K562 (cell line): ENCODE results near the gene SFT2D2. TPM values are rescaled to one million over a fixed set of nuclear protein-coding genes. Genes with fewer than 3 reads are reported as not detected.

Experiments
- CCNT2 ChIP-seq: IDR thresholded peaks from 2 replicates; pipeline ENCODE4 v1.6.1; 2011; ENCODE audit warnings: borderline replicate concordance, low read depth, mild to moderate bottlenecking, moderate library complexity, mixed read lengths, low read length; ENCODE audit not compliant: insufficient read length; ENCODE audit errors: extremely low read depth
- CREBBP ChIP-seq: IDR thresholded peaks from one replicate; pipeline ENCODE4 v1.6.1; 2012; ENCODE audit warnings: low read depth, mild to moderate bottlenecking, control low read depth, inconsistent platforms, low read length
- DDX20 ChIP-seq: fragments of 450-650 bp; IDR thresholded peaks from 2 replicates; pipeline ENCODE4 v1.6.1; 2016; ENCODE audit warnings: missing genetic modification characterization, low read depth, mild to moderate bottlenecking, missing compliant biosample characterization, moderate library complexity
- DMBX1 ChIP-seq: fragments of 250-450 bp; sonication (Bioruptor Pico); IDR thresholded peaks from 2 replicates; pipeline ENCODE4 v1.8.0; 2022; ENCODE audit warnings: inconsistent platforms, mild to moderate bottlenecking, moderate library complexity, borderline replicate concordance
- ELF1 ChIP-seq: fragments of 200-800 bp; sonication (Bioruptor generic); IDR thresholded peaks from 2 replicates; pipeline ENCODE4 v1.6.1; 2016; ENCODE audit warnings: missing genetic modification characterization, missing compliant biosample characterization
- ETS2 ChIP-seq: IDR thresholded peaks from 2 replicates; pipeline ENCODE4 v1.6.1; 2016; ENCODE audit warnings: borderline replicate concordance, missing genetic modification characterization, mild to moderate bottlenecking, moderate library complexity, missing compliant biosample characterization; ENCODE audit not compliant: poor library complexity, severe bottlenecking
- EZH2 ChIP-seq: IDR thresholded peaks from 2 replicates; pipeline ENCODE4 v1.6.1; 2012; ENCODE audit warnings: low read depth, mild to moderate bottlenecking, inconsistent platforms, low read length, borderline replicate concordance
- FOXA1 ChIP-seq: fragments of 450-650 bp; IDR thresholded peaks from 2 replicates; pipeline ENCODE4 v1.6.1; 2016; ENCODE audit warnings: mild to moderate bottlenecking, borderline replicate concordance
- HNRNPH1 ChIP-seq: fragments of 200-400 bp; formaldehyde crosslinking; optimal IDR thresholded peaks from 2 replicates; pipeline ENCODE3; 2017; ENCODE audit warnings: low read depth, mild to moderate bottlenecking, low read length, moderate library complexity
- HOXB6 ChIP-seq: fragments of 250-450 bp; sonication (Bioruptor Pico); IDR thresholded peaks from 2 replicates; pipeline ENCODE4 v1.5.1; 2022; ENCODE audit warnings: mild to moderate bottlenecking, borderline replicate concordance
- KHSRP ChIP-seq: fragments of 450-650 bp; IDR thresholded peaks from 2 replicates; pipeline ENCODE4 v1.6.1; 2017
- NBN ChIP-seq: fragments of 450-650 bp; IDR thresholded peaks from 2 replicates; pipeline ENCODE4 v1.6.1; 2016; ENCODE audit warnings: low read depth, mild to moderate bottlenecking
- NFATC3 ChIP-seq: fragments of 450-650 bp; IDR thresholded peaks from 2 replicates; pipeline ENCODE4 v1.6.1; 2017; ENCODE audit warnings: mild to moderate bottlenecking
- PHTF2 ChIP-seq: fragments of 250-450 bp; sonication (Bioruptor Pico); IDR thresholded peaks from 2 replicates; pipeline ENCODE4 v1.5.0; 2021; ENCODE audit warnings: mild to moderate bottlenecking
- RNF2 ChIP-seq: sonication (generic); IDR thresholded peaks from 2 replicates; pipeline ENCODE4 v1.6.1; 2016
- SNRNP70 ChIP-seq: fragments of 200-400 bp; formaldehyde crosslinking; optimal IDR thresholded peaks from 2 replicates; pipeline ENCODE3; 2017; ENCODE audit warnings: low read depth, low read length
- SRF ChIP-seq, 2 experiments: fragments of 250-450, 450-650 bp in 1 of 2; sonication (Bioruptor Pico) in 1 of 2; sonication (generic) in 1 of 2; formaldehyde crosslinking; IDR thresholded peaks; 2 replicates each; pipeline versions ENCODE4 v1.5.0 to v1.5.1; 2020 to 2022; ENCODE audit warnings: mild to moderate bottlenecking in 1 of 2, missing genetic modification reagents in 1 of 2
- TAF1 ChIP-seq: IDR thresholded peaks from 2 replicates; pipeline ENCODE4 v1.6.1; 2011; ENCODE audit warnings: mild to moderate bottlenecking, low read length, moderate library complexity; ENCODE audit not compliant: insufficient read depth, control insufficient read depth, severe bottlenecking; ENCODE audit errors: extremely low read depth
- TAF7 ChIP-seq: fragments of 450-650 bp; IDR thresholded peaks from 2 replicates; pipeline ENCODE4 v1.6.1; 2016; ENCODE audit warnings: missing genetic modification characterization, missing compliant biosample characterization
- ZBTB33 ChIP-seq: sonication (generic); formaldehyde crosslinking; IDR thresholded peaks from 2 replicates; pipeline ENCODE4 v1.8.1; 2023; ENCODE audit warnings: mild to moderate bottlenecking, missing genetic modification reagents
- ZNF146 ChIP-seq: IDR thresholded peaks from one replicate; pipeline ENCODE4 v1.6.1; 2018; ENCODE audit warnings: missing compliant biosample characterization; ENCODE audit not compliant: unreplicated experiment
- ZNF232 ChIP-seq: sonication (generic); formaldehyde crosslinking; IDR thresholded peaks from 2 replicates; pipeline ENCODE4 v1.8.0; 2022; ENCODE audit warnings: mild to moderate bottlenecking, missing genetic modification reagents
- polyA plus RNA-seq, 8 experiments: library from polyadenylated mRNA; depleted of rRNA in 4 of 8; stranded (reverse) in 5 of 8; unstranded in 3 of 8; fragments of >200 nt; fragmentation: Nextera tagmentation in 2 of 8; fragmentation: Illumina TruSeq in 1 of 8; extraction: Ambion mirVana in 2 of 8; extraction: Trizol in 1 of 8; gene quantifications; 2 replicates each; pipeline versions ENCODE4 v1.2.1 to v1.2.3, GENCODE V29; 2011 to 2014; ENCODE audit warnings: inconsistent platforms in 1 of 8, missing spikeins in 1 of 8
- total RNA-seq, 7 experiments: library from RNA; depleted of rRNA in 6 of 7; stranded (reverse); fragments of >200 nt in 6 of 7; fragmentation: Illumina TruSeq in 2 of 7; extraction: Trizol in 2 of 7; gene quantifications; 2 replicates each; pipeline versions ENCODE4 v1.2.1 to v1.2.3, GENCODE V29; 2011 to 2021; ENCODE audit warnings: low replicate concordance in 1 of 7
- TF ChIP-seq, protein P1 (sequence below): fragments of 250-450 bp; sonication (Bioruptor Pico); IDR thresholded peaks from 2 replicates; pipeline ENCODE4 v1.8.0; 2021; ENCODE audit warnings: borderline replicate concordance, mild to moderate bottlenecking, moderate library complexity; ENCODE audit not compliant: poor library complexity, severe bottlenecking
- TF ChIP-seq, protein P2 (sequence below): fragments of 200-800 bp; sonication (Bioruptor generic); IDR thresholded peaks from 2 replicates; pipeline ENCODE4 v1.6.1; 2017; ENCODE audit warnings: missing genetic modification characterization, missing compliant biosample characterization
- TF ChIP-seq, protein P3 (sequence below): IDR thresholded peaks from 2 replicates; pipeline ENCODE4 v1.6.1; 2014; ENCODE audit warnings: antibody characterized with exemption

SFT2D2 gene
- total and polyA plus RNA-seq, 9 of the 15 experiments (the other 6 are each of a cell fraction or from before 2014, with no cell fraction given): 3.4 to 50.1 (median 21.6) TPM

DNA sequence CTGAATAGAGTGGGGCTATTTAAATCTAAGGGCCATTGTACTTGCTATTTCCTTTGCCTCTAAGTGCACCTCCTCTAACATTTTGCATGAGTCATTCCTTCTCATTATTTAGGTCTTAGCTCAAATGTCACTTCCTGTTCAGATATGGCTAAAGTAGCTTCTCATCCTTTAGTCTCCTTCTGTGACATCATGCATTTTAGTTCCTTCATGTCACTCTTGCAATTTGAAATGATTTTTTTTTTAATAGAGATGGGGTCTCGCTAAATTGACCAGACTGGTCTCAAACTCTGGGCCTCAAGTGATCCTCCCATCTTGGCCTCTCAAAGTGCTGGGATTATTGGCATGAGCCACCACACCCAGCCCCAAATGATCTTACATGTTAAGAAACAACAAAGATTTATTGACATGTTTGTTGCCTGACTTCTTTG is 61.4 kb downstream of the SFT2D2 start (continued):
- TF ChIP-seq, protein P1, sequence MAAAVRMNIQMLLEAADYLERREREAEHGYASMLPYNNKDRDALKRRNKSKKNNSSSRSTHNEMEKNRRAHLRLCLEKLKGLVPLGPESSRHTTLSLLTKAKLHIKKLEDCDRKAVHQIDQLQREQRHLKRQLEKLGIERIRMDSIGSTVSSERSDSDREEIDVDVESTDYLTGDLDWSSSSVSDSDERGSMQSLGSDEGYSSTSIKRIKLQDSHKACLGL: no peak
- TF ChIP-seq RNF2 (no peak), ETS2 (tag) (no peak), NFATC3 (no peak), FOXA1 (no peak), HNRNPH1 (no peak), ZBTB33 (CRISPR knock-in tag) (no peak), SNRNP70 (no peak), KHSRP (no peak), NBN (peak; percentile 78; the same call in 1 of the 2 replicates), DMBX1 (CRISPR knock-in tag) (no peak), PHTF2 (CRISPR knock-in tag) (no peak), SRF (CRISPR knock-in tag; IDR thresholded peaks at IDR 0.05) (peak in 1 of 2 experiments; percentile 89; a peak in 1 of 4 replicates), ZNF146 (CRISPR knock-in tag) (no peak), ELF1 (peak; percentile 50; the same call in 1 of the 2 replicates), EZH2 (no peak), TAF1 (no peak), HOXB6 (no peak), DDX20 (tag) (no peak), CCNT2 (no peak), ZNF232 (no peak), TAF7 (tag) (no peak), CREBBP (no peak)
- TF ChIP-seq, protein P2, sequence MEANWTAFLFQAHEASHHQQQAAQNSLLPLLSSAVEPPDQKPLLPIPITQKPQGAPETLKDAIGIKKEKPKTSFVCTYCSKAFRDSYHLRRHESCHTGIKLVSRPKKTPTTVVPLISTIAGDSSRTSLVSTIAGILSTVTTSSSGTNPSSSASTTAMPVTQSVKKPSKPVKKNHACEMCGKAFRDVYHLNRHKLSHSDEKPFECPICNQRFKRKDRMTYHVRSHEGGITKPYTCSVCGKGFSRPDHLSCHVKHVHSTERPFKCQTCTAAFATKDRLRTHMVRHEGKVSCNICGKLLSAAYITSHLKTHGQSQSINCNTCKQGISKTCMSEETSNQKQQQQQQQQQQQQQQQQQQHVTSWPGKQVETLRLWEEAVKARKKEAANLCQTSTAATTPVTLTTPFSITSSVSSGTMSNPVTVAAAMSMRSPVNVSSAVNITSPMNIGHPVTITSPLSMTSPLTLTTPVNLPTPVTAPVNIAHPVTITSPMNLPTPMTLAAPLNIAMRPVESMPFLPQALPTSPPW (CRISPR knock-in tag): no peak
- TF ChIP-seq, protein P3, sequence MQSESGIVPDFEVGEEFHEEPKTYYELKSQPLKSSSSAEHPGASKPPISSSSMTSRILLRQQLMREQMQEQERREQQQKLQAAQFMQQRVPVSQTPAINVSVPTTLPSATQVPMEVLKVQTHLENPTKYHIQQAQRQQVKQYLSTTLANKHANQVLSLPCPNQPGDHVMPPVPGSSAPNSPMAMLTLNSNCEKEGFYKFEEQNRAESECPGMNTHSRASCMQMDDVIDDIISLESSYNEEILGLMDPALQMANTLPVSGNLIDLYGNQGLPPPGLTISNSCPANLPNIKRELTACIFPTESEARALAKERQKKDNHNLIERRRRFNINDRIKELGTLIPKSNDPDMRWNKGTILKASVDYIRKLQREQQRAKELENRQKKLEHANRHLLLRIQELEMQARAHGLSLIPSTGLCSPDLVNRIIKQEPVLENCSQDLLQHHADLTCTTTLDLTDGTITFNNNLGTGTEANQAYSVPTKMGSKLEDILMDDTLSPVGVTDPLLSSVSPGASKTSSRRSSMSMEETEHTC: no peak
